HUES48 (cell line): ENCODE data around the gene SLC25A44.
A peak's percentile ranks its signal among the peaks of the same experiment; 100 is the strongest.

Source experiments
- H3K27ac ChIP-seq: one replicate; pipeline ENCODE4 v1.7.0; 2013; ENCODE audit warnings: low read depth, low read length, inconsistent platforms
- H3K27me3 ChIP-seq: 2 replicates; pipeline ENCODE4 v1.6.1; 2013; ENCODE audit warnings: mild to moderate bottlenecking, low read length; ENCODE audit not compliant: control insufficient read depth, insufficient read depth
- H3K36me3 ChIP-seq: 2 replicates; pipeline ENCODE4 v1.6.1; 2013; ENCODE audit warnings: low read length; ENCODE audit not compliant: control insufficient read depth, insufficient read depth
- H3K4me1 ChIP-seq: 2 replicates; pipeline ENCODE4 v1.6.1; 2013; ENCODE audit warnings: mild to moderate bottlenecking, low read length; ENCODE audit not compliant: control insufficient read depth, insufficient read depth
- H3K4me3 ChIP-seq: 2 replicates; pipeline ENCODE4 v1.5.1; 2013; ENCODE audit warnings: mild to moderate bottlenecking, low read depth, low read length
- H3K9ac ChIP-seq: 2 replicates; pipeline ENCODE4 v1.6.1; 2013; ENCODE audit warnings: mild to moderate bottlenecking, low read depth, low read length, moderate library complexity
- H3K9me3 ChIP-seq: 2 replicates; pipeline ENCODE4 v1.6.1; 2013; ENCODE audit warnings: low read length; ENCODE audit not compliant: control insufficient read depth, insufficient read depth

Gene SLC25A44

GRCh38 chr1:156226116-156226538 is 32.2 kb downstream of the SLC25A44 start:
- Histone ChIP-seq H3K9me3 (no peaks in the 10 kb centered on the region), H3K9ac (no peak overlapping the region), H3K4me1 (no peaks in the 10 kb centered on the region), H3K4me3 (no peak overlapping the region), H3K36me3 (peaks cover 56% of the 10 kb centered on the region), H3K27ac (no peak overlapping the region), H3K27me3 (no peaks in the 10 kb centered on the region)

- Histone ChIP-seq H3K4me1 (no peaks in the 10 kb centered on the region), H3K9me3 (no peaks in the 10 kb centered on the region), H3K9ac (no peak overlapping the region), H3K27ac (no peak overlapping the region), H3K27me3 (no peaks in the 10 kb centered on the region), H3K4me3 (no peak overlapping the region), H3K36me3 (peaks cover 50% of the 10 kb centered on the region)
Observed at GRCh38 chr1:156226782-156227181, 32.9 kb downstream of the SLC25A44 start.

GRCh38 chr1:156228501-156228900 is 34.6 kb downstream of the SLC25A44 start:
- Histone ChIP-seq H3K27ac (no peak overlapping the region), H3K27me3 (no peaks in the 10 kb centered on the region), H3K9ac (no peak overlapping the region), H3K9me3 (no peaks in the 10 kb centered on the region), H3K4me3 (no peak overlapping the region), H3K4me1 (no peaks in the 10 kb centered on the region), H3K36me3 (peaks cover 37% of the 10 kb centered on the region)

GRCh38 chr1:156229809-156230472 is 36.0 kb downstream of the SLC25A44 start:
- H3K4me3 ChIP-seq = no peak overlapping the region
- H3K9me3 ChIP-seq = no peaks in the 10 kb centered on the region
- H3K9ac ChIP-seq = no peak overlapping the region
- H3K36me3 ChIP-seq = peaks cover 38% of the 10 kb centered on the region
- H3K4me1 ChIP-seq = no peaks in the 10 kb centered on the region
- H3K27me3 ChIP-seq = no peaks in the 10 kb centered on the region
- H3K27ac ChIP-seq = no peak overlapping the region

GRCh38 chr1:156230473-156230837 is 36.6 kb downstream of the SLC25A44 start:
- no peak overlapping the region for H3K27ac ChIP-seq
- H3K27me3 ChIP-seq = no peaks in the 10 kb centered on the region
- no peaks in the 10 kb centered on the region for H3K4me1 ChIP-seq
- peaks cover 38% of the 10 kb centered on the region for H3K36me3 ChIP-seq
- no peak overlapping the region for H3K9ac ChIP-seq
- H3K4me3 ChIP-seq = no peak overlapping the region
- no peaks in the 10 kb centered on the region for H3K9me3 ChIP-seq

- Histone ChIP-seq H3K27ac (no peak overlapping the region), H3K27me3 (no peaks in the 10 kb centered on the region), H3K36me3 (peaks cover 45% of the 10 kb centered on the region), H3K4me3 (no peak overlapping the region), H3K9ac (no peak overlapping the region), H3K9me3 (no peaks in the 10 kb centered on the region), H3K4me1 (no peaks in the 10 kb centered on the region)
Observed at GRCh38 chr1:156232201-156232894, 38.4 kb downstream of the SLC25A44 start.

- no peak overlapping the region for H3K4me3 ChIP-seq
- H3K27ac ChIP-seq = no peak overlapping the region
- no peaks in the 10 kb centered on the region for H3K9me3 ChIP-seq
- H3K9ac ChIP-seq = no peak overlapping the region
- peaks cover 51% of the 10 kb centered on the region for H3K36me3 ChIP-seq
- no peaks in the 10 kb centered on the region for H3K4me1 ChIP-seq
- H3K27me3 ChIP-seq = no peaks in the 10 kb centered on the region
Observed at GRCh38 chr1:156233426-156234127, 39.7 kb downstream of the SLC25A44 start.

- Histone ChIP-seq H3K4me1 (no peaks in the 10 kb centered on the region), H3K36me3 (peaks cover 56% of the 10 kb centered on the region), H3K4me3 (no peak overlapping the region), H3K9me3 (no peaks in the 10 kb centered on the region), H3K27ac (no peak overlapping the region), H3K27me3 (no peaks in the 10 kb centered on the region), H3K9ac (no peak overlapping the region)
Observed at GRCh38 chr1:156236164-156236563, 42.3 kb downstream of the SLC25A44 start.

- Histone ChIP-seq H3K36me3 (peaks cover 54% of the 10 kb centered on the region), H3K27ac (no peak overlapping the region), H3K27me3 (no peaks in the 10 kb centered on the region), H3K9me3 (no peaks in the 10 kb centered on the region), H3K4me3 (no peak overlapping the region), H3K9ac (no peak overlapping the region), H3K4me1 (no peaks in the 10 kb centered on the region)
Observed at GRCh38 chr1:156238248-156238647, 44.3 kb downstream of the SLC25A44 start.

GRCh38 chr1:156241311-156241811 is 47.5 kb downstream of the SLC25A44 start:
- Histone ChIP-seq H3K27me3 (peaks cover 8% of the 10 kb centered on the region), H3K9ac (no peak overlapping the region), H3K9me3 (no peaks in the 10 kb centered on the region), H3K4me1 (peaks cover 10% of the 10 kb centered on the region), H3K27ac (peak overlapping the region; percentile 2), H3K36me3 (peaks cover 35% of the 10 kb centered on the region), H3K4me3 (no peak overlapping the region)

GRCh38 chr1:156241926-156242325 is 48.0 kb downstream of the SLC25A44 start, which contains the start of gene BGLAP:
Gene BGLAP (plus strand): TSS chr1:156242184. CDS start chr1:156242232, 48 bp downstream.
- Histone ChIP-seq H3K36me3 (peaks cover 29% of the 10 kb centered on the region), H3K4me1 (peaks cover 10% of the 10 kb centered on the region), H3K9me3 (no peaks in the 10 kb centered on the region), H3K27ac (peak within 1 kb of the TSS; percentile 2), H3K9ac (no peak within 1 kb of the TSS), H3K4me3 (no peak within 1 kb of the TSS), H3K27me3 (peaks cover 8% of the 10 kb centered on the region)
